Measurements from ENCODE around the gene RPRD1B. TPM values are rescaled to one million over a fixed set of nuclear protein-coding genes. Genes with fewer than 3 reads are reported as not detected.

RPRD1B gene
- total and polyA plus RNA-seq, 2 of the 8 experiments (the other 6 are each of a cell fraction or from before 2014, with no cell fraction given) = 10.3 to 20.9 TPM

DNA sequence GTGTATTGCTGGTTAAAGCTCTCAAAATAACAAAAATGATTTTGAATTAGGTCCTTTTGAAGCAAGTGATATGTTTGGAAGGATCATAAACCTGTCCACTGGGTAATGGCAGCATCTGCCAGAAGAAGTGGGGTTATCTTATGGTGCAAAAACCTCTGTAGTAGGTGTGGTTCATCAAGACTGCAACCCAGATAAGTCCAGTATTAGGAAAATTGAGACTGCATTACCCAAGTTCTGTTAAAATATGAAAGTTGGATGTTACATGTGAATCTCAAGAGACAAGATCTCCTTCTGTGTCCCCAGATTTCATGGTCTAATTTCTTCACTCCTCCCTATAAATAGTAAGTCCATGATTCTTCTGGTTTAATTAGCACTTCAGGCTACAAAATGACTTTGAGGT, 59.4 kb downstream of the RPRD1B start:
- CTCF ChIA-PET (ENCODE audit: partially characterized antibody) = interaction anchor here (0.5 to 1.7 kb wide), 3 partner anchors 20 to 35 kb away, joined by 3 to 4 read pairs (median 3); no protein-coding TSS in a partner anchor

More for the DNA sequence above, 59.4 kb downstream of the RPRD1B start:
- H3K4me2 ChIP-seq (ENCODE audit: insufficient read depth in 1 of 2, low read depth in 2 of 2, low read length in 2 of 2) = no peak overlapping the region
- no peaks in the 10 kb centered on the region for H3K79me2 ChIP-seq (ENCODE audit: control insufficient read depth in 1 of 2, insufficient read depth in 2 of 2, low read length in 2 of 2)
- H3K79me1 ChIP-seq (ENCODE audit: low read depth, low read length) = no peaks in the 10 kb centered on the region; the same call in 1 of the 2 replicates
- no peak overlapping the region for H4K5ac ChIP-seq (ENCODE audit: insufficient read length, low read depth, low read length)
- H2AFZ ChIP-seq (ENCODE audit: low read length) = no peak overlapping the region
- H3K27ac ChIP-seq (ENCODE audit: low read depth, low read length) = no peak overlapping the region
- no peak overlapping the region for H3K9ac ChIP-seq (replicated peaks in 1 of 4; ENCODE audit: extremely low read depth in 1 of 4, low read depth in 3 of 4, low read length in 3 of 4)
- H4K8ac ChIP-seq (ENCODE audit: extremely low read depth, insufficient read depth, low read length) = no peak overlapping the region
- TF ChIP-seq BACH1 (IDR thresholded peaks at IDR 0.05; ENCODE audit: low read length) (no peak), ZNF274 (IDR thresholded peaks at IDR 0.05; ENCODE audit: borderline replicate concordance, extremely low read depth, low read length) (no peak), EGR1 (IDR thresholded peaks at IDR 0.05; ENCODE audit: borderline replicate concordance, low read depth, low read length) (no peak), FOSL1 (IDR thresholded peaks at IDR 0.05; ENCODE audit: insufficient read depth, low read depth, low read length) (no peak)
- TF ChIP-seq, protein P1, sequence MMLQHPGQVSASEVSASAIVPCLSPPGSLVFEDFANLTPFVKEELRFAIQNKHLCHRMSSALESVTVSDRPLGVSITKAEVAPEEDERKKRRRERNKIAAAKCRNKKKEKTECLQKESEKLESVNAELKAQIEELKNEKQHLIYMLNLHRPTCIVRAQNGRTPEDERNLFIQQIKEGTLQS (IDR thresholded peaks at IDR 0.05; ENCODE audit: insufficient read depth, low read depth, low read length) = no peak
- TF ChIP-seq, protein P2, sequence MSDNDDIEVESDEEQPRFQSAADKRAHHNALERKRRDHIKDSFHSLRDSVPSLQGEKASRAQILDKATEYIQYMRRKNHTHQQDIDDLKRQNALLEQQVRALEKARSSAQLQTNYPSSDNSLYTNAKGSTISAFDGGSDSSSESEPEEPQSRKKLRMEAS (IDR thresholded peaks at IDR 0.05) = no peak
- no peak overlapping the region for H2AK5ac ChIP-seq (ENCODE audit: low read depth, low read length)
- peaks cover 0 to 19% (median 11%) of the 10 kb centered on the region in 4 experiments for H3K36me3 ChIP-seq (ENCODE audit: control insufficient read depth in 2 of 4, insufficient read depth in 4 of 4, low read length in 3 of 4)
- no peak for FAIRE-seq
- H3K27me3 ChIP-seq (replicated peaks in 1 of 4; ENCODE audit: control insufficient read depth in 3 of 4, extremely low read depth in 1 of 4, insufficient read depth in 3 of 4, low read length in 3 of 4) = no peaks in the 10 kb centered on the region
- no peak overlapping the region for H3K56ac ChIP-seq (replicated peaks; ENCODE audit: insufficient read length, low read depth, low read length)
- no peak overlapping the region for H3K18ac ChIP-seq (ENCODE audit: extremely low read depth, low read length)
- H2BK5ac ChIP-seq (ENCODE audit: low read depth, low read length) = no peak overlapping the region
- H2BK120ac ChIP-seq (replicated peaks; ENCODE audit: low read depth, low read length) = no peak overlapping the region
- no peaks in the 10 kb centered on the region for H3K9me3 ChIP-seq (ENCODE audit: insufficient read depth in 2 of 2, low read depth in 1 of 2, low read length in 1 of 2)
- H3K4me3 ChIP-seq (ENCODE audit: extremely low read depth in 1 of 4, insufficient read depth in 2 of 4, low read depth in 3 of 4, low read length in 4 of 4) = no peak overlapping the region
- no peak overlapping the region for H2BK15ac ChIP-seq (ENCODE audit: low read length)
- no peaks in the 10 kb centered on the region for H4K20me1 ChIP-seq (replicated peaks in 1 of 2; ENCODE audit: control insufficient read depth in 1 of 2, insufficient read depth in 2 of 2, low read length in 2 of 2)
- no peak for DNase-seq (ENCODE audit: low read depth in 1 of 2, low spot score in 2 of 2)
- H3K4me1 ChIP-seq (replicated peaks in 1 of 4; ENCODE audit: control insufficient read depth in 3 of 4, insufficient read depth in 4 of 4, low read length in 3 of 4) = no peaks in the 10 kb centered on the region
- H4K91ac ChIP-seq (replicated peaks; ENCODE audit: insufficient read length, low read length) = no peak overlapping the region
- no peak overlapping the region for H3K14ac ChIP-seq (ENCODE audit: insufficient read length)
- H3K23me2 ChIP-seq (ENCODE audit: low read depth, low read length) = no peaks in the 10 kb centered on the region
- H2BK20ac ChIP-seq (ENCODE audit: low read length) = no peak overlapping the region
- no peak overlapping the region for H3K4ac ChIP-seq (replicated peaks; ENCODE audit: insufficient read length, low read depth, low read length)
- H3K23ac ChIP-seq (ENCODE audit: insufficient read length) = no peak overlapping the region
- POLR2A ChIA-PET (ENCODE audit: partially characterized antibody) = no interaction called here
- H2BK12ac ChIP-seq (ENCODE audit: low read depth, low read length) = no peak overlapping the region
